Measurements from ENCODE around the gene EGFL7. TPM values are rescaled to one million over a fixed set of nuclear protein-coding genes. Genes with fewer than 3 reads are reported as not detected.

Gene EGFL7
- total and polyA plus RNA-seq, 2 of the 13 experiments (the other 11 are each of a cell fraction or from before 2014, with no cell fraction given) = 0.20 to 5.1 TPM

DNA sequence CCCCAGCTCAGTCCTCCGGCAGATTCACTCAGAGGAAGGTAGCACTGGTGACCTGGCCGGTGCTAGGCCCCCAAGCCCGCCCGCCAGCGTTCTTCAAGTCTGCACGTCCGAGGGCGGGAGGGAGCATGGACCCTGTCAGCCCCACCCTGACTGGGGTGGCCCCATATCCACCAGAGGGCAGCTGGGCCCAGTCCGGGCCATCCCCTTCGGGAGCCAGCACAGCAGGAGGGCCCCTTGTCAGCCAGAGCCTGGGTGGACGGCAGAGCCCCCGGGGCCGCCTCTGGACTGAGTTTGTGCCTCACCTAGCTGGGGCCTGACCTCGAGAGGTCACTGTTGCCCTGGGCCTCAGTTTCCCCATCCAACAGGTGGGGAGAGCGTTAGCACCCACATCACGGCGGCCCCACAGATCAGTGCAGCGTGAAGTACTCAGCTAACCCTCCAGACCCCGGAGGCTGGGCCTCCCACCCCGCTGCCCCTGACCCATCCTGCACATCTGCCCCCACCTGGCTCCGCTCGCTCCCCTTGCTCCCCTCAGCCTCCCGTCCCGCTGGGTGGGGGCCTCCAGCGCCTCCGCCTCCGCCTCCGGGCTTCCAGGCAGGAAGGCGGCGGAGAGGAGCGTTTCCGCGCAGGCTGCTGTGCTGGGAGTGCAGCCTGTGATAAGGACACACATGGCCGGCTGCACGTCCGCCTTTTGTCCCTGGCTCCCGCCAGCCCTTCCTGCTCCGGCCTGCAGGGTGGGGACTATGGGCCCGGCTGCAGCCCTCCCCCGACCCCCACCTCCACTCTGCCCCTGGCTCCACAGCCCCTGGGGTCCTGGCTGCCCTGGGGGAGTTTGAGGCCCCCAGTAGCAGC lies 16.6 kb upstream of the EGFL7 start (continued):
- TF ChIP-seq ZNF737 (CRISPR knock-in tag; IDR thresholded peaks at IDR 0.05; ENCODE audit: borderline replicate concordance) (no peak), KDM5B (CRISPR knock-in tag; IDR thresholded peaks at IDR 0.05; ENCODE audit: borderline replicate concordance) (peak; percentile 35; the same call in 1 of the 2 replicates), ZNF33A (CRISPR knock-in tag; IDR thresholded peaks at IDR 0.05; ENCODE audit: borderline replicate concordance) (no peak), ATF7-NPFF (CRISPR knock-in tag; IDR thresholded peaks at IDR 0.05; ENCODE audit: low read depth) (peak; percentile 31; the same call in 1 of the 2 replicates), GZF1 (CRISPR knock-in tag; IDR thresholded peaks at IDR 0.05) (no peak), ZFP62 (CRISPR knock-in tag; IDR thresholded peaks at IDR 0.05) (no peak), ETV6 (CRISPR knock-in tag; conservative IDR thresholded peaks at IDR 0.05) (no peak), MAFF (IDR thresholded peaks at IDR 0.05; ENCODE audit: low read depth, low read length) (no peak), TGIF2 (CRISPR knock-in tag; IDR thresholded peaks at IDR 0.05) (no peak), CHCHD3 (CRISPR knock-in tag; IDR thresholded peaks at IDR 0.05) (no peak; the same call in 1 of the 2 replicates), SP5 (CRISPR knock-in tag; IDR thresholded peaks at IDR 0.05; ENCODE audit: borderline replicate concordance, low read depth) (0 out of 2 replicates have a peak, but pooled peaks have one; percentile 12), FOXP4 (CRISPR knock-in tag; IDR thresholded peaks at IDR 0.05) (no peak), ZNF572 (CRISPR knock-in tag; IDR thresholded peaks at IDR 0.05) (peak; percentile 26; the same call in 1 of the 2 replicates), ZNF33B (CRISPR knock-in tag; IDR thresholded peaks at IDR 0.05) (no peak), RFX3 (CRISPR knock-in tag; IDR thresholded peaks at IDR 0.05) (no peak), ZNF160 (CRISPR knock-in tag; IDR thresholded peaks at IDR 0.05) (no peak), HOXA9 (CRISPR knock-in tag; IDR thresholded peaks at IDR 0.05; ENCODE audit: borderline replicate concordance) (no peak)
- TF ChIP-seq, protein P1, sequence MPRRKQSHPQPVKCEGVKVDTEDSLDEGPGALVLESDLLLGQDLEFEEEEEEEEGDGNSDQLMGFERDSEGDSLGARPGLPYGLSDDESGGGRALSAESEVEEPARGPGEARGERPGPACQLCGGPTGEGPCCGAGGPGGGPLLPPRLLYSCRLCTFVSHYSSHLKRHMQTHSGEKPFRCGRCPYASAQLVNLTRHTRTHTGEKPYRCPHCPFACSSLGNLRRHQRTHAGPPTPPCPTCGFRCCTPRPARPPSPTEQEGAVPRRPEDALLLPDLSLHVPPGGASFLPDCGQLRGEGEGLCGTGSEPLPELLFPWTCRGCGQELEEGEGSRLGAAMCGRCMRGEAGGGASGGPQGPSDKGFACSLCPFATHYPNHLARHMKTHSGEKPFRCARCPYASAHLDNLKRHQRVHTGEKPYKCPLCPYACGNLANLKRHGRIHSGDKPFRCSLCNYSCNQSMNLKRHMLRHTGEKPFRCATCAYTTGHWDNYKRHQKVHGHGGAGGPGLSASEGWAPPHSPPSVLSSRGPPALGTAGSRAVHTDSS (CRISPR knock-in tag; conservative IDR thresholded peaks at IDR 0.05) = no peak
- TF ChIP-seq, protein P2, sequence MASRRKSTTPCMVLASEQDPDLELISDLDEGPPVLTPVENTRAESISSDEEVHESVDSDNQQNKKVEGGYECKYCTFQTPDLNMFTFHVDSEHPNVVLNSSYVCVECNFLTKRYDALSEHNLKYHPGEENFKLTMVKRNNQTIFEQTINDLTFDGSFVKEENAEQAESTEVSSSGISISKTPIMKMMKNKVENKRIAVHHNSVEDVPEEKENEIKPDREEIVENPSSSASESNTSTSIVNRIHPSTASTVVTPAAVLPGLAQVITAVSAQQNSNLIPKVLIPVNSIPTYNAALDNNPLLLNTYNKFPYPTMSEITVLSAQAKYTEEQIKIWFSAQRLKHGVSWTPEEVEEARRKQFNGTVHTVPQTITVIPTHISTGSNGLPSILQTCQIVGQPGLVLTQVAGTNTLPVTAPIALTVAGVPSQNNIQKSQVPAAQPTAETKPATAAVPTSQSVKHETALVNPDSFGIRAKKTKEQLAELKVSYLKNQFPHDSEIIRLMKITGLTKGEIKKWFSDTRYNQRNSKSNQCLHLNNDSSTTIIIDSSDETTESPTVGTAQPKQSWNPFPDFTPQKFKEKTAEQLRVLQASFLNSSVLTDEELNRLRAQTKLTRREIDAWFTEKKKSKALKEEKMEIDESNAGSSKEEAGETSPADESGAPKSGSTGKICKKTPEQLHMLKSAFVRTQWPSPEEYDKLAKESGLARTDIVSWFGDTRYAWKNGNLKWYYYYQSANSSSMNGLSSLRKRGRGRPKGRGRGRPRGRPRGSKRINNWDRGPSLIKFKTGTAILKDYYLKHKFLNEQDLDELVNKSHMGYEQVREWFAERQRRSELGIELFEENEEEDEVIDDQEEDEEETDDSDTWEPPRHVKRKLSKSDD (CRISPR knock-in tag; IDR thresholded peaks at IDR 0.05; ENCODE audit: low read depth) = no peak

Measured in HepG2 (cell line).